Measurements from ENCODE around the gene HIKESHI.

GRCh38 chr11:86275493-86276370 is 26.3 kb upstream of the HIKESHI start:
- no peak for TF ChIP-seq CTCF (IDR thresholded peaks at IDR 0.05; ENCODE audit: control extremely low read depth in 1 of 3, insufficient read depth in 1 of 3, low read depth in 1 of 3, low read length in 3 of 3)
- TF ChIP-seq ATF3 (IDR thresholded peaks at IDR 0.05; ENCODE audit: insufficient read depth, low read depth, low read length): no peak
- no peak for TF ChIP-seq RAD21 (IDR thresholded peaks at IDR 0.05 in 1 of 2, conservative IDR thresholded peaks at IDR 0.05 in 1 of 2; ENCODE audit: low read depth in 2 of 2, low read length in 2 of 2)
- TF ChIP-seq TBP (IDR thresholded peaks at IDR 0.05; ENCODE audit: low read depth, low read length): no peak
- no peak for TF ChIP-seq POLR2AphosphoS5 (IDR thresholded peaks at IDR 0.05; ENCODE audit: low read depth, low read length)
- TF ChIP-seq EZH2 (IDR thresholded peaks at IDR 0.05; ENCODE audit: low read depth, low read length, severe bottlenecking): no peak
- no peak for TF ChIP-seq CBX5 (IDR thresholded peaks at IDR 0.05; ENCODE audit: low read depth, low read length)
